ENCODE measurements around the gene HPX.

DNA sequence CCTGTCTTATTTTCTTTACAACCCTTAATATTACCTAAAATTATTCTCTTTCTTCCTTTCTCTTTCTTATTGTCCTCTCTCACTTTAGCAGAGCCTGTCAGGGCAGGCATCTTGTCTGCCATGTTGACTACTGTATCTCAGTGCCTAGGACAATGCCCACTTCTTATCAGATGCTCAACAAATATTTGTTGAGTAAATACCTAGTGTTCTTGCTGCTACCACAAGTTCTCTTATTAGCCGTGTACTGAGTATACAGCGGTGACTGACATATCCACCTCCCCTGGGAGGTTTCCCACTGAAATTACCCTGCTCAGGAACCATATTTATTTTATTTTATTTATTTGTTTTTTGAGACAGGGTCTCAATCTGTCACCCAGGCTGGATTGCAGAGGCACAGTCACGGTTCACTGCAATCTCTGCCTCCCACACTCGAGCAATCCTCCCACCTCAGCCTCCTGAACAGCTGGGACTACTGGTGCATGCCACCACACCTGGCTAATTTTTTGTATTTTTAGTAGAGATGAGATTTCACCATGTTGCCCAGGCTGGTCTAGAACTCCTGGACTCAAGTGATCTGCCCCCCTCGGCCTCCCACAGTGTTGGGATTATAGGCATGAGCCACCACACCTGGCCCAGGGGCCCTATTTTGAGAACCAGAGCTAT is 6.7 kb downstream of the HPX start:
- TF ChIP-seq, protein P1, sequence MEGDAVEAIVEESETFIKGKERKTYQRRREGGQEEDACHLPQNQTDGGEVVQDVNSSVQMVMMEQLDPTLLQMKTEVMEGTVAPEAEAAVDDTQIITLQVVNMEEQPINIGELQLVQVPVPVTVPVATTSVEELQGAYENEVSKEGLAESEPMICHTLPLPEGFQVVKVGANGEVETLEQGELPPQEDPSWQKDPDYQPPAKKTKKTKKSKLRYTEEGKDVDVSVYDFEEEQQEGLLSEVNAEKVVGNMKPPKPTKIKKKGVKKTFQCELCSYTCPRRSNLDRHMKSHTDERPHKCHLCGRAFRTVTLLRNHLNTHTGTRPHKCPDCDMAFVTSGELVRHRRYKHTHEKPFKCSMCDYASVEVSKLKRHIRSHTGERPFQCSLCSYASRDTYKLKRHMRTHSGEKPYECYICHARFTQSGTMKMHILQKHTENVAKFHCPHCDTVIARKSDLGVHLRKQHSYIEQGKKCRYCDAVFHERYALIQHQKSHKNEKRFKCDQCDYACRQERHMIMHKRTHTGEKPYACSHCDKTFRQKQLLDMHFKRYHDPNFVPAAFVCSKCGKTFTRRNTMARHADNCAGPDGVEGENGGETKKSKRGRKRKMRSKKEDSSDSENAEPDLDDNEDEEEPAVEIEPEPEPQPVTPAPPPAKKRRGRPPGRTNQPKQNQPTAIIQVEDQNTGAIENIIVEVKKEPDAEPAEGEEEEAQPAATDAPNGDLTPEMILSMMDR (IDR thresholded peaks at IDR 0.05; ENCODE audit: insufficient read depth, low read length) = no peak
- TF ChIP-seq, protein P2, sequence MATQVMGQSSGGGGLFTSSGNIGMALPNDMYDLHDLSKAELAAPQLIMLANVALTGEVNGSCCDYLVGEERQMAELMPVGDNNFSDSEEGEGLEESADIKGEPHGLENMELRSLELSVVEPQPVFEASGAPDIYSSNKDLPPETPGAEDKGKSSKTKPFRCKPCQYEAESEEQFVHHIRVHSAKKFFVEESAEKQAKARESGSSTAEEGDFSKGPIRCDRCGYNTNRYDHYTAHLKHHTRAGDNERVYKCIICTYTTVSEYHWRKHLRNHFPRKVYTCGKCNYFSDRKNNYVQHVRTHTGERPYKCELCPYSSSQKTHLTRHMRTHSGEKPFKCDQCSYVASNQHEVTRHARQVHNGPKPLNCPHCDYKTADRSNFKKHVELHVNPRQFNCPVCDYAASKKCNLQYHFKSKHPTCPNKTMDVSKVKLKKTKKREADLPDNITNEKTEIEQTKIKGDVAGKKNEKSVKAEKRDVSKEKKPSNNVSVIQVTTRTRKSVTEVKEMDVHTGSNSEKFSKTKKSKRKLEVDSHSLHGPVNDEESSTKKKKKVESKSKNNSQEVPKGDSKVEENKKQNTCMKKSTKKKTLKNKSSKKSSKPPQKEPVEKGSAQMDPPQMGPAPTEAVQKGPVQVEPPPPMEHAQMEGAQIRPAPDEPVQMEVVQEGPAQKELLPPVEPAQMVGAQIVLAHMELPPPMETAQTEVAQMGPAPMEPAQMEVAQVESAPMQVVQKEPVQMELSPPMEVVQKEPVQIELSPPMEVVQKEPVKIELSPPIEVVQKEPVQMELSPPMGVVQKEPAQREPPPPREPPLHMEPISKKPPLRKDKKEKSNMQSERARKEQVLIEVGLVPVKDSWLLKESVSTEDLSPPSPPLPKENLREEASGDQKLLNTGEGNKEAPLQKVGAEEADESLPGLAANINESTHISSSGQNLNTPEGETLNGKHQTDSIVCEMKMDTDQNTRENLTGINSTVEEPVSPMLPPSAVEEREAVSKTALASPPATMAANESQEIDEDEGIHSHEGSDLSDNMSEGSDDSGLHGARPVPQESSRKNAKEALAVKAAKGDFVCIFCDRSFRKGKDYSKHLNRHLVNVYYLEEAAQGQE (IDR thresholded peaks at IDR 0.05; ENCODE audit: insufficient replicate concordance, low read depth) = no peak
- TF ChIP-seq GABPA (IDR thresholded peaks at IDR 0.05; ENCODE audit: low read depth) (no peak), POLR2AphosphoS5 (IDR thresholded peaks at IDR 0.05; ENCODE audit: low read depth) (no peak), SPI1 (IDR thresholded peaks at IDR 0.05; ENCODE audit: borderline replicate concordance, low read depth) (no peak)
